Measurements from ENCODE around the gene KIF5C.

GRCh38 chr2:148963461-148963860 is 88.4 kb downstream of the KIF5C start:
- TF ChIP-seq CTCF (IDR thresholded peaks at IDR 0.05; ENCODE audit: low read depth, low read length, missing input control) (no peak), HNF4A (conservative IDR thresholded peaks at IDR 0.05) (no peak), GABPA (IDR thresholded peaks at IDR 0.05 in 1 of 2, conservative IDR thresholded peaks at IDR 0.05 in 1 of 2) (no peak), RAD21 (IDR thresholded peaks at IDR 0.05) (no peak), EGR1 (IDR thresholded peaks at IDR 0.05; ENCODE audit: low read depth in 2 of 2) (no peak), ZBTB33 (IDR thresholded peaks at IDR 0.05) (no peak), TAF1 (conservative IDR thresholded peaks at IDR 0.05) (no peak), HNF4G (IDR thresholded peaks at IDR 0.05) (no peak), YY1 (IDR thresholded peaks at IDR 0.05) (no peak)
- TF ChIP-seq, protein P1, sequence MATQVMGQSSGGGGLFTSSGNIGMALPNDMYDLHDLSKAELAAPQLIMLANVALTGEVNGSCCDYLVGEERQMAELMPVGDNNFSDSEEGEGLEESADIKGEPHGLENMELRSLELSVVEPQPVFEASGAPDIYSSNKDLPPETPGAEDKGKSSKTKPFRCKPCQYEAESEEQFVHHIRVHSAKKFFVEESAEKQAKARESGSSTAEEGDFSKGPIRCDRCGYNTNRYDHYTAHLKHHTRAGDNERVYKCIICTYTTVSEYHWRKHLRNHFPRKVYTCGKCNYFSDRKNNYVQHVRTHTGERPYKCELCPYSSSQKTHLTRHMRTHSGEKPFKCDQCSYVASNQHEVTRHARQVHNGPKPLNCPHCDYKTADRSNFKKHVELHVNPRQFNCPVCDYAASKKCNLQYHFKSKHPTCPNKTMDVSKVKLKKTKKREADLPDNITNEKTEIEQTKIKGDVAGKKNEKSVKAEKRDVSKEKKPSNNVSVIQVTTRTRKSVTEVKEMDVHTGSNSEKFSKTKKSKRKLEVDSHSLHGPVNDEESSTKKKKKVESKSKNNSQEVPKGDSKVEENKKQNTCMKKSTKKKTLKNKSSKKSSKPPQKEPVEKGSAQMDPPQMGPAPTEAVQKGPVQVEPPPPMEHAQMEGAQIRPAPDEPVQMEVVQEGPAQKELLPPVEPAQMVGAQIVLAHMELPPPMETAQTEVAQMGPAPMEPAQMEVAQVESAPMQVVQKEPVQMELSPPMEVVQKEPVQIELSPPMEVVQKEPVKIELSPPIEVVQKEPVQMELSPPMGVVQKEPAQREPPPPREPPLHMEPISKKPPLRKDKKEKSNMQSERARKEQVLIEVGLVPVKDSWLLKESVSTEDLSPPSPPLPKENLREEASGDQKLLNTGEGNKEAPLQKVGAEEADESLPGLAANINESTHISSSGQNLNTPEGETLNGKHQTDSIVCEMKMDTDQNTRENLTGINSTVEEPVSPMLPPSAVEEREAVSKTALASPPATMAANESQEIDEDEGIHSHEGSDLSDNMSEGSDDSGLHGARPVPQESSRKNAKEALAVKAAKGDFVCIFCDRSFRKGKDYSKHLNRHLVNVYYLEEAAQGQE (IDR thresholded peaks at IDR 0.05) = no peak
- TF ChIP-seq, protein P2, sequence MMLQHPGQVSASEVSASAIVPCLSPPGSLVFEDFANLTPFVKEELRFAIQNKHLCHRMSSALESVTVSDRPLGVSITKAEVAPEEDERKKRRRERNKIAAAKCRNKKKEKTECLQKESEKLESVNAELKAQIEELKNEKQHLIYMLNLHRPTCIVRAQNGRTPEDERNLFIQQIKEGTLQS (IDR thresholded peaks at IDR 0.05) = no peak
